Vagina (tissue), 2 donors: ENCODE results near the gene ATXN10.

Experiments used
- CTCF ChIP-seq, 3 experiments: fragments of 450-650 bp in 2 of 3; fragments of 200-600 bp in 1 of 3; sonication (generic) in 1 of 3; IDR thresholded peaks; one replicate each; pipeline ENCODE4 v1.5.1; 2017 to 2019; ENCODE audit warnings: antibody characterized with exemption in 3 of 3, mild to moderate bottlenecking in 2 of 3, moderate library complexity in 2 of 3
- POLR2A ChIP-seq, 2 donors: fragments of 450-650 bp; IDR thresholded peaks; one replicate each; pipeline ENCODE4 v1.6.1; 2017; ENCODE audit warnings: antibody characterized with exemption in 2 of 2, mild to moderate bottlenecking in 2 of 2, moderate library complexity in 2 of 2

DNA sequence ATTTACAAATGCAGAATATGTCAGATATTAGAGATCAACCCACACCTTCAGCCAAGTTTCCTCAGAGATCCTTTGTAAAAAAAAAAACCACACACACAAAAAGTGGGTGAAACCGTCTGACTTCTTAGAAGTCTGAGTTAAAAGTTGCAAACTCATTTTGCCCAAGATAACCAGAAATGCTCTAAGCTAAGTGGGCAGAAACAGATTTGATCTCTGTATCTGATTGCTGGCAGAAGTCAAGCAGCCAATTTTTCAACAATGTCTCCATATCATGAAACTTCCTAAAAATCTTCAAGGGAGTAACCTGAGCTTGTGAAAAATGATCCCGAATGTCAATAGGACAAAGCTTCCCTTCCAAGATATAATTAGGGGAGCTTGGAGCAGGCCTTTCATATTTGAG is 28.6 kb upstream of the ATXN10 start:
- TF ChIP-seq CTCF (IDR thresholded peaks at IDR 0.05) (no peak), POLR2A (IDR thresholded peaks at IDR 0.05) (no peak)
